Neural cell (in vitro differentiated cells): ENCODE results near the gene ESYT2. TPM values are rescaled to one million over a fixed set of nuclear protein-coding genes. Genes with fewer than 3 reads are reported as not detected.

Source experiments
- H2AFZ ChIP-seq: fragments of 200-600, 300-800 bp; sonication (generic), shearing (Covaris generic); 2 replicates; pipeline ENCODE4 v1.6.0; 2014; ENCODE audit warnings: low read depth, mild to moderate bottlenecking, antibody characterized with exemption, low read length, moderate library complexity
- H3F3A ChIP-seq: fragments of 200-600 bp; shearing (Covaris generic); 2 replicates; pipeline ENCODE4 v1.6.1; 2016; ENCODE audit warnings: mild to moderate bottlenecking, moderate library complexity, mixed read lengths, antibody characterized with exemption, low read length; ENCODE audit not compliant: insufficient read depth, poor library complexity, severe bottlenecking
- H3K27ac ChIP-seq: fragments of 200-600, 300-800 bp; sonication (generic), shearing (Covaris generic); 2 replicates; pipeline ENCODE4 v1.5.1; 2014; ENCODE audit warnings: mild to moderate bottlenecking, low read length, moderate library complexity
- H3K27me3 ChIP-seq: fragments of 300-800, 200-600 bp; sonication (generic), shearing (Covaris generic); 2 replicates; pipeline ENCODE4 v1.6.0; 2014; ENCODE audit warnings: mild to moderate bottlenecking, low read depth, low read length, moderate library complexity; ENCODE audit not compliant: insufficient read depth
- H3K36me3 ChIP-seq: fragments of 300-800, 200-600 bp; sonication (generic), shearing (Covaris generic); 2 replicates; pipeline ENCODE4 v1.5.1; 2014; ENCODE audit warnings: mild to moderate bottlenecking, antibody characterized with exemption, low read length, moderate library complexity; ENCODE audit not compliant: insufficient read depth
- H3K4me2 ChIP-seq: fragments of 300-800, 200-600 bp; sonication (generic), shearing (Covaris generic); 2 replicates; pipeline ENCODE4 v1.6.0; 2014; ENCODE audit warnings: mild to moderate bottlenecking, low read length
- H3K4me3 ChIP-seq: fragments of 300-800, 200-600 bp; sonication (generic), shearing (Covaris generic); 2 replicates; pipeline ENCODE4 v1.5.1; 2014; ENCODE audit warnings: mild to moderate bottlenecking, low read length, moderate library complexity
- H3K79me2 ChIP-seq: fragments of 200-600 bp; shearing (Covaris generic); replicated peaks from 2 replicates; pipeline ENCODE4 v1.6.0; 2014; ENCODE audit warnings: mild to moderate bottlenecking, low read length, moderate library complexity; ENCODE audit not compliant: insufficient read depth
- H3K9ac ChIP-seq: fragments of 300-800, 200-600 bp; sonication (generic), shearing (Covaris generic); 2 replicates; pipeline ENCODE4 v1.6.1; 2016; ENCODE audit warnings: mild to moderate bottlenecking, low read length, mixed read lengths
- H3K9me2 ChIP-seq: fragments of 200-600 bp; shearing (Covaris generic); 2 replicates; pipeline ENCODE4 v1.6.1; 2016; ENCODE audit warnings: mild to moderate bottlenecking, low read length, mixed read lengths; ENCODE audit not compliant: insufficient read depth
- H3K9me3 ChIP-seq: fragments of 200-600, 300-800 bp; sonication (generic), shearing (Covaris generic); 2 replicates; pipeline ENCODE4 v1.6.1; 2016; ENCODE audit warnings: mild to moderate bottlenecking, mixed run types, low read length, moderate library complexity, mixed read lengths
- H4K20me1 ChIP-seq: fragments of 200-600 bp; shearing (Covaris generic); 2 replicates; pipeline ENCODE4 v1.6.1; 2016; ENCODE audit warnings: mild to moderate bottlenecking, mixed run types; ENCODE audit not compliant: insufficient read depth
- EP300 ChIP-seq: fragments of 450-650 bp; conservative IDR thresholded peaks from 2 replicates; pipeline ENCODE4 v1.6.1; 2014; ENCODE audit warnings: antibody characterized with exemption, mild to moderate bottlenecking, moderate library complexity; ENCODE audit not compliant: poor library complexity, severe bottlenecking
- EZH2 ChIP-seq: fragments of 200-600, 300-800 bp; shearing (Covaris generic), sonication (generic); IDR thresholded peaks from 2 replicates; pipeline ENCODE4 v1.6.1; 2014; ENCODE audit warnings: antibody characterized with exemption, low read length, borderline replicate concordance, mild to moderate bottlenecking; ENCODE audit not compliant: insufficient read depth, poor library complexity, severe bottlenecking
- MXI1 ChIP-seq: fragments of 450-650 bp; conservative IDR thresholded peaks from 2 replicates; pipeline ENCODE4 v1.6.1; 2014; ENCODE audit warnings: antibody characterized with exemption, mild to moderate bottlenecking; ENCODE audit not compliant: poor library complexity, severe bottlenecking
- POLR2AphosphoS5 ChIP-seq: IDR thresholded peaks from 2 replicates; pipeline ENCODE4 v1.6.1; 2012
- RAD21 ChIP-seq: fragments of 450-650 bp; conservative IDR thresholded peaks from 2 replicates; pipeline ENCODE4 v1.6.1; 2014; ENCODE audit warnings: antibody characterized with exemption, mild to moderate bottlenecking, moderate library complexity
- SMC3 ChIP-seq: fragments of 450-650 bp; conservative IDR thresholded peaks from 2 replicates; pipeline ENCODE4 v1.6.1; 2014; ENCODE audit warnings: antibody characterized with exemption, mild to moderate bottlenecking, moderate library complexity; ENCODE audit not compliant: poor library complexity
- TAF1 ChIP-seq: IDR thresholded peaks from 2 replicates; pipeline ENCODE4 v1.6.1; 2012; ENCODE audit warnings: low read depth
- polyA plus RNA-seq: library from polyadenylated mRNA; depleted of rRNA; stranded (reverse); fragments of >200 nt; gene quantifications from 2 replicates; pipeline ENCODE4 v1.2.3, GENCODE V29; 2014
- TF ChIP-seq, protein P1 (sequence below): fragments of 450-650 bp; IDR thresholded peaks from 2 replicates; pipeline ENCODE4 v1.5.1; 2014; ENCODE audit warnings: antibody characterized with exemption, mild to moderate bottlenecking, moderate library complexity; ENCODE audit not compliant: poor library complexity, severe bottlenecking
- TF ChIP-seq, protein P2 (sequence below): IDR thresholded peaks from 2 replicates; pipeline ENCODE4 v1.6.1; 2012; ENCODE audit warnings: borderline replicate concordance

Gene ESYT2
- polyA plus RNA-seq, 1 donor from 2014 or later: 23.8 TPM

DNA sequence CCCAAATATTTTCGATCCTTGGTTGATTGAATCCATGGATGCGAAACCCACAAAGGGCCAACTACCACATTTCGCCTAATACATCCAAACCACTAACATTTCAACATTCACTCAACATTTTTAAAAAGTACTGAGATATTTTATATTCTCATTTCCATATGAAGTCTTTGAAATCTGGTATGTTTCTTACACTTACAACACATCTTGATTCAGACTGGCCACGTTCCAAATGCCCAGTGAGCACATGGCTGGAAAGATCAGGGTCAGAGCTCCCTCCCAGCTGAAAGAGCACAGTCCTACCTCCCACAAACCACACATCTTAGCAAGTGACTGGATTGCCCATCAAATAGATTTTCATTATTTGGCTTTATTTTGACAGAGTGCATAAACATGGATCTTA, 143.6 kb downstream of the ESYT2 start:
- Histone ChIP-seq H3F3A (no peaks in the 10 kb centered on the region), H3K9me2 (no peaks in the 10 kb centered on the region), H3K9me3 (no peaks in the 10 kb centered on the region), H3K9ac (no peak overlapping the region), H4K20me1 (no peaks in the 10 kb centered on the region), H2AFZ (no peak overlapping the region), H3K27me3 (no peaks in the 10 kb centered on the region), H3K27ac (no peak overlapping the region), H3K79me2 (no peaks in the 10 kb centered on the region), H3K4me2 (no peak overlapping the region), H3K36me3 (no peaks in the 10 kb centered on the region), H3K4me3 (no peak overlapping the region)
- TF ChIP-seq POLR2AphosphoS5 (no peak), EZH2 (no peak), MXI1 (no peak), EP300 (no peak), RAD21 (no peak), SMC3 (no peak), TAF1 (no peak)
- TF ChIP-seq, protein P1, sequence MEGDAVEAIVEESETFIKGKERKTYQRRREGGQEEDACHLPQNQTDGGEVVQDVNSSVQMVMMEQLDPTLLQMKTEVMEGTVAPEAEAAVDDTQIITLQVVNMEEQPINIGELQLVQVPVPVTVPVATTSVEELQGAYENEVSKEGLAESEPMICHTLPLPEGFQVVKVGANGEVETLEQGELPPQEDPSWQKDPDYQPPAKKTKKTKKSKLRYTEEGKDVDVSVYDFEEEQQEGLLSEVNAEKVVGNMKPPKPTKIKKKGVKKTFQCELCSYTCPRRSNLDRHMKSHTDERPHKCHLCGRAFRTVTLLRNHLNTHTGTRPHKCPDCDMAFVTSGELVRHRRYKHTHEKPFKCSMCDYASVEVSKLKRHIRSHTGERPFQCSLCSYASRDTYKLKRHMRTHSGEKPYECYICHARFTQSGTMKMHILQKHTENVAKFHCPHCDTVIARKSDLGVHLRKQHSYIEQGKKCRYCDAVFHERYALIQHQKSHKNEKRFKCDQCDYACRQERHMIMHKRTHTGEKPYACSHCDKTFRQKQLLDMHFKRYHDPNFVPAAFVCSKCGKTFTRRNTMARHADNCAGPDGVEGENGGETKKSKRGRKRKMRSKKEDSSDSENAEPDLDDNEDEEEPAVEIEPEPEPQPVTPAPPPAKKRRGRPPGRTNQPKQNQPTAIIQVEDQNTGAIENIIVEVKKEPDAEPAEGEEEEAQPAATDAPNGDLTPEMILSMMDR: no peak
- TF ChIP-seq, protein P2, sequence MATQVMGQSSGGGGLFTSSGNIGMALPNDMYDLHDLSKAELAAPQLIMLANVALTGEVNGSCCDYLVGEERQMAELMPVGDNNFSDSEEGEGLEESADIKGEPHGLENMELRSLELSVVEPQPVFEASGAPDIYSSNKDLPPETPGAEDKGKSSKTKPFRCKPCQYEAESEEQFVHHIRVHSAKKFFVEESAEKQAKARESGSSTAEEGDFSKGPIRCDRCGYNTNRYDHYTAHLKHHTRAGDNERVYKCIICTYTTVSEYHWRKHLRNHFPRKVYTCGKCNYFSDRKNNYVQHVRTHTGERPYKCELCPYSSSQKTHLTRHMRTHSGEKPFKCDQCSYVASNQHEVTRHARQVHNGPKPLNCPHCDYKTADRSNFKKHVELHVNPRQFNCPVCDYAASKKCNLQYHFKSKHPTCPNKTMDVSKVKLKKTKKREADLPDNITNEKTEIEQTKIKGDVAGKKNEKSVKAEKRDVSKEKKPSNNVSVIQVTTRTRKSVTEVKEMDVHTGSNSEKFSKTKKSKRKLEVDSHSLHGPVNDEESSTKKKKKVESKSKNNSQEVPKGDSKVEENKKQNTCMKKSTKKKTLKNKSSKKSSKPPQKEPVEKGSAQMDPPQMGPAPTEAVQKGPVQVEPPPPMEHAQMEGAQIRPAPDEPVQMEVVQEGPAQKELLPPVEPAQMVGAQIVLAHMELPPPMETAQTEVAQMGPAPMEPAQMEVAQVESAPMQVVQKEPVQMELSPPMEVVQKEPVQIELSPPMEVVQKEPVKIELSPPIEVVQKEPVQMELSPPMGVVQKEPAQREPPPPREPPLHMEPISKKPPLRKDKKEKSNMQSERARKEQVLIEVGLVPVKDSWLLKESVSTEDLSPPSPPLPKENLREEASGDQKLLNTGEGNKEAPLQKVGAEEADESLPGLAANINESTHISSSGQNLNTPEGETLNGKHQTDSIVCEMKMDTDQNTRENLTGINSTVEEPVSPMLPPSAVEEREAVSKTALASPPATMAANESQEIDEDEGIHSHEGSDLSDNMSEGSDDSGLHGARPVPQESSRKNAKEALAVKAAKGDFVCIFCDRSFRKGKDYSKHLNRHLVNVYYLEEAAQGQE: no peak

DNA sequence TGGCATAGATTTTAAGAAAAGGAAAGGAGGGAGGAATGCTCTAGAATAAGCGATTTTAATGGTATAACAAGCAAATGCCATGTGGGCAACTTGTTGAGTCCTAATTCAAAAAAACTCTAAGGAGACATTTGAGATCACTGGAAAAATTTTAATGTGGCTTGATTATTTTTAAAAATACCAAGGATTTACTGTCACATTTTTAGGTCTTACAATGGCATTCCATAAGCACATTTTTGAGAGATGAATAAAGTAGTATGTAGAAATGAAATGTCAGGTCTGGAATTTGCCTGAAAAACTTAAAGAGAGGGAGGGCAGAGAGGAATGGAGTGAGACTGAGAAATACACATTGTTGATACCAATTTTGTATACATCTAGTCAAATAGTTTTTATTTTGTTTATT, 145.0 kb downstream of the ESYT2 start:
- H3K79me2 ChIP-seq: no peaks in the 10 kb centered on the region
- no peaks in the 10 kb centered on the region for H4K20me1 ChIP-seq
- H2AFZ ChIP-seq: no peak overlapping the region
- no peaks in the 10 kb centered on the region for H3K27me3 ChIP-seq
- no peak overlapping the region for H3K9ac ChIP-seq
- H3F3A ChIP-seq: no peaks in the 10 kb centered on the region
- no peak overlapping the region for H3K4me3 ChIP-seq
- no peaks in the 10 kb centered on the region for H3K9me2 ChIP-seq
- H3K36me3 ChIP-seq: no peaks in the 10 kb centered on the region
- no peak overlapping the region for H3K4me2 ChIP-seq
- H3K27ac ChIP-seq: no peak overlapping the region
- no peaks in the 10 kb centered on the region for H3K9me3 ChIP-seq
- TF ChIP-seq, protein P2: no peak
- TF ChIP-seq EZH2 (no peak), TAF1 (no peak), POLR2AphosphoS5 (no peak), MXI1 (no peak), SMC3 (no peak), RAD21 (no peak)
